Measurements from ENCODE around the gene FOXN3. TPM values are rescaled to one million over a fixed set of nuclear protein-coding genes. Genes with fewer than 3 reads are reported as not detected.
"Not testable (repeated sequence)": the region's sequence is repeated elsewhere in the genome, so short reads cannot be mapped to it uniquely, and the experiment has no call there.

Gene FOXN3
- total RNA-seq, 1 donor from 2014 or later: 31.8 TPM

GRCh38 chr14:89299587-89299986 is 117.4 kb downstream of the FOXN3 start:
- Histone ChIP-seq H3K4me3 (ENCODE audit: low read length in 3 of 3) (no peak overlapping the region), H3K27ac (ENCODE audit: low read depth, low read length) (no peak overlapping the region), H3K9me3 (ENCODE audit: control insufficient read depth in 3 of 3, low read length in 3 of 3) (no peaks in the 10 kb centered on the region), H3K36me3 (ENCODE audit: control insufficient read depth in 3 of 3, insufficient read depth in 3 of 3, low read length in 3 of 3) (peaks cover 0 to 5% (median 0%) of the 10 kb centered on the region in 3 donors), H3K27me3 (ENCODE audit: control insufficient read depth in 3 of 3, insufficient read depth in 3 of 3, low read length in 3 of 3) (no peaks in the 10 kb centered on the region), H3K4me1 (ENCODE audit: control insufficient read depth in 3 of 3, insufficient read depth in 3 of 3, low read length in 3 of 3) (peaks cover 20 to 30% (median 29%) of the 10 kb centered on the region in 3 donors), H3K9ac (ENCODE audit: low read depth in 1 of 3, low read length in 3 of 3) (no peak overlapping the region)

DNA sequence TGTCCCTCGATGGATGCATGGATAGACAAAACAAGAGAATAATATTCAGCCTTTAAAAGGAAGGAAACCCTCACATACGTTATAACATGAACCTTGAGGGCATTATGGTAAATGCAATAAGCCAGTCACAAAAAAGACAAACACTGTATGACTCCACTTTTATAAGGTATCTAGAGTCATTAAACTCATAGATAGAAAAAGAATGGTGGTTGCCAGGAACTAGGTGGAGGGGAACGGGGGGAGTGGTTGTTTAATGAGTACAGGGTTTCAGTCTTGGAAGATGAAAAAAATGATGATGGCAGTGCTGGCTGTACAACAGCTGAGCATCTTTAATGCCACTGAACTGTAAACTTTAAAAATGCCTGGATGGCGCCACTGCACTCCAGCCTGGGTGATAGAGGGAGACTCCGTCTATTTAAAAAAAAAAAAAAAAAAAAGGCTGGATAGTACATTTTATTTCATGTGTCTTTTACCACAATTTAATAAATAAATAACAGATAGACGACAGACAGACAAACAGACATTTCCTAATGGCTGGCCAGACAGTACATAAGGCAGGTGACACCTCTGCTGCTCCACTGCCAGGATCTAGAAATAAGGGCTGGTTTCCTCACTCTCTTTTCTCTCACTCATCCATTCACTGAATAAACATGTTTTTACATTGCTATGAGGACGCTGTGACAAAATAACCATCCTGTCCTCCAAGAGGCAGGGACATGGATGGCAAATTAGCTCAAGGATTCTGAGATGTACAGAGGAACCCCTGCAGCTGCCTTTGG is 118.8 kb downstream of the FOXN3 start:
- Histone ChIP-seq H3K9ac (ENCODE audit: low read depth in 1 of 3, low read length in 3 of 3) (no peak overlapping the region), H3K36me3 (ENCODE audit: control insufficient read depth in 3 of 3, insufficient read depth in 3 of 3, low read length in 3 of 3) (peaks cover 0 to 5% (median 0%) of the 10 kb centered on the region in 3 donors), H3K27ac (ENCODE audit: low read depth, low read length) (no peak overlapping the region), H3K27me3 (ENCODE audit: control insufficient read depth in 3 of 3, insufficient read depth in 3 of 3, low read length in 3 of 3) (no peaks in the 10 kb centered on the region), H3K4me3 (ENCODE audit: low read length in 3 of 3) (no peak overlapping the region), H3K4me1 (ENCODE audit: control insufficient read depth in 3 of 3, insufficient read depth in 3 of 3, low read length in 3 of 3) (peaks cover 13 to 17% (median 15%) of the 10 kb centered on the region in 3 donors), H3K9me3 (ENCODE audit: control insufficient read depth in 3 of 3, low read length in 3 of 3) (no peaks in the 10 kb centered on the region)

DNA sequence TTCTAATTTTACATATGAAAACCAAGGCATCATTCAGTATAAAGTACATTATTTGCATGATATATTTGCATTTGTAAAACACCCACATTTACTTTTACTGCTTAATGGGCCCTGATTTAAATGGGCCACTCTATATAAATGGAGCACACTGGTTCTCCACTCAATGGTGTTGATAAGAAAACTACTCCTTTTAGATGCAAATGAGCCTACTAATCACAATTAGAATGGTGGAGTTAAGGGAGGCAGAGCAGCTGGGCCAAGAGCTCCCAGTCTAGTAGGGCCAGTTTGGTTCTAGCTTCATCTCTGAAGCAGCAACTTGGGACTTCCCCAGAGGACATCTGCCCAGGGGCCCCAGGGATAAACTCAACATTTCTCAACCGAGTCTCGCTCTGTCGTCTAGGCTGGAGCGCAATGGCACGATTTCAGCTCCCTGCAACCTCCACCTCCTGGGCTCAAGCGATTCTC is 120.7 kb downstream of the FOXN3 start:
- Histone ChIP-seq H3K4me3 (ENCODE audit: low read length in 3 of 3) (no peak overlapping the region), H3K27ac (ENCODE audit: low read depth, low read length) (no peak overlapping the region), H3K36me3 (ENCODE audit: control insufficient read depth in 3 of 3, insufficient read depth in 3 of 3, low read length in 3 of 3) (peaks cover 0 to 5% (median 0%) of the 10 kb centered on the region in 3 donors), H3K9ac (ENCODE audit: low read depth in 1 of 3, low read length in 3 of 3) (no peak overlapping the region), H3K9me3 (ENCODE audit: control insufficient read depth in 3 of 3, low read length in 3 of 3) (no peaks in the 10 kb centered on the region), H3K4me1 (ENCODE audit: control insufficient read depth in 3 of 3, insufficient read depth in 3 of 3, low read length in 3 of 3) (peaks cover 3 to 4% (median 3%) of the 10 kb centered on the region in 3 donors), H3K27me3 (ENCODE audit: control insufficient read depth in 3 of 3, insufficient read depth in 3 of 3, low read length in 3 of 3) (no peaks in the 10 kb centered on the region)

DNA sequence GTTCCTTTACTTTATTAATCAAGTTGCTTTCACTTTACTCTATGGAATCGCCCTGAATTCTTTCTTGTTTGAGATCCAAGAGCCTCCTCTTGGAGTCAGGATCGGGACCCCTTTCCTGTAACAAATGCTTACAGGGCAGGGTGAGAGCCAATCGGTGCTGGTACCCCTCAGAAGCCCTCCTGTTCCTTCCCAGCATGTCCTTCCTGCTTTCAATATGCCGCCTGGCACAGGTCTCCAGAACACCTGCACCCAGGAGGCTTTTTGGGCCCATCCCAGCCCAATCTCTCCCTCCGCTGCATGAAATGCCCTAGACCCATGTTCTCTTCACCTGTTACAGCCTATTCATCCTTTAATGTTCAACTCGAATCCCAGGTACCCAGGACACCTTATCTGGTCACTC is 122.2 kb downstream of the FOXN3 start:
- Histone ChIP-seq H3K27me3 (ENCODE audit: control insufficient read depth in 3 of 3, insufficient read depth in 3 of 3, low read length in 3 of 3) (no peaks in the 10 kb centered on the region), H3K4me3 (ENCODE audit: low read length in 3 of 3) (no peak overlapping the region), H3K9ac (ENCODE audit: low read depth in 1 of 3, low read length in 3 of 3) (no peak overlapping the region), H3K4me1 (ENCODE audit: control insufficient read depth in 3 of 3, insufficient read depth in 3 of 3, low read length in 3 of 3) (peaks cover 3 to 4% (median 3%) of the 10 kb centered on the region in 3 donors), H3K27ac (ENCODE audit: low read depth, low read length) (no peak overlapping the region), H3K36me3 (ENCODE audit: control insufficient read depth in 3 of 3, insufficient read depth in 3 of 3, low read length in 3 of 3) (peaks cover 0 to 8% (median 3%) of the 10 kb centered on the region in 3 donors), H3K9me3 (ENCODE audit: control insufficient read depth in 3 of 3, low read length in 3 of 3) (no peaks in the 10 kb centered on the region)

DNA sequence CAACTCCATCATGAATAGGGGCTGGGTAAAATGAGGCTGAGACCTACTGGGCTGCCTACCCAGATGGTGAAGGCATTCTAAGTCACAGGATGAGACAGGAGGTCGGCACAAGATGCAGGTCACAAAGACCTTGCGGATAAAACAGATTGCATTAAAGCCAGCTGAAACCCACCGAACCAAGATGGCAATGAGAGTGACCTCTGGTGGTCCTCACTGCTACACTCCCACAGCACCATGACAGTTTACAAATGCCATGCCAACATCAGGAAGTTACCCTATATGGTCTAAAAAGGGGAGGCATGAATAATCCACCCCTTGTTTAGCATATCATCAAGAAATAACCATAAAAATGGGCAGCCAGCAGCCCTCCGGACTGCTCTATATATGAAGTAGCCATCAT is 122.6 kb downstream of the FOXN3 start:
- not testable (repeated sequence) for H3K36me3 ChIP-seq (ENCODE audit: control insufficient read depth in 3 of 3, insufficient read depth in 3 of 3, low read length in 3 of 3); H3K9me3 ChIP-seq (ENCODE audit: control insufficient read depth in 3 of 3, low read length in 3 of 3); H3K4me1 ChIP-seq (ENCODE audit: control insufficient read depth in 3 of 3, insufficient read depth in 3 of 3, low read length in 3 of 3); H3K4me3 ChIP-seq (ENCODE audit: low read length in 3 of 3); H3K27me3 ChIP-seq (ENCODE audit: control insufficient read depth in 3 of 3, insufficient read depth in 3 of 3, low read length in 3 of 3); H3K27ac ChIP-seq (ENCODE audit: low read depth, low read length); H3K9ac ChIP-seq (ENCODE audit: low read depth in 1 of 3, low read length in 3 of 3)

DNA sequence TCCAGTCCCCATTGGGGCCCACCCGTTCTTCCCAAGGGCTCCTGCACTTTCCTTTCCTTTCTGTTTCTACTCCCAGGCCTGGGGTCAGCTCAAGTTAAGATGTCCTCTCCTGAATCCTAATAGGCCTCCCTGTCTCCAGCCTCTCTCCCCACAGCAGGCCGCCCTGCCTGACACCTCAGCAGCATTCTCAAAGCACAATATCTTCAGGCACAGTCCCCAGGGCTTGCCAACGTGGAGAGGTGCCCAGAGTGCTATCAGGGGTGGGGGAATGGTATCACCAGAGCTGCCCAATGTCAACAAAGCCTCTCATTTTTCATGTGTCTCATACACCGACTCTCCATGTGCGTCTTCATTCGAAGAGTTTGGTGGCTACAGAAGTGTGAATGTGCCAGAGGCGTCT is 123.0 kb downstream of the FOXN3 start:
- Histone ChIP-seq H3K27ac (ENCODE audit: low read depth, low read length) (no peak overlapping the region), H3K4me3 (ENCODE audit: low read length in 3 of 3) (no peak overlapping the region), H3K27me3 (ENCODE audit: control insufficient read depth in 3 of 3, insufficient read depth in 3 of 3, low read length in 3 of 3) (no peaks in the 10 kb centered on the region), H3K4me1 (ENCODE audit: control insufficient read depth in 3 of 3, insufficient read depth in 3 of 3, low read length in 3 of 3) (peaks cover 0 to 4% (median 3%) of the 10 kb centered on the region in 3 donors), H3K9me3 (ENCODE audit: control insufficient read depth in 3 of 3, low read length in 3 of 3) (no peaks in the 10 kb centered on the region), H3K9ac (ENCODE audit: low read depth in 1 of 3, low read length in 3 of 3) (no peak overlapping the region), H3K36me3 (ENCODE audit: control insufficient read depth in 3 of 3, insufficient read depth in 3 of 3, low read length in 3 of 3) (peaks cover 0 to 8% (median 3%) of the 10 kb centered on the region in 3 donors)

- H3K4me3 ChIP-seq (ENCODE audit: low read length in 3 of 3): no peak overlapping the region
- H3K27ac ChIP-seq (ENCODE audit: low read depth, low read length): no peak overlapping the region
- H3K27me3 ChIP-seq (ENCODE audit: control insufficient read depth in 3 of 3, insufficient read depth in 3 of 3, low read length in 3 of 3): no peaks in the 10 kb centered on the region
- peaks cover 0 to 8% (median 3%) of the 10 kb centered on the region in 3 donors for H3K36me3 ChIP-seq (ENCODE audit: control insufficient read depth in 3 of 3, insufficient read depth in 3 of 3, low read length in 3 of 3)
- peaks cover 0 to 4% (median 3%) of the 10 kb centered on the region in 3 donors for H3K4me1 ChIP-seq (ENCODE audit: control insufficient read depth in 3 of 3, insufficient read depth in 3 of 3, low read length in 3 of 3)
- H3K9me3 ChIP-seq (ENCODE audit: control insufficient read depth in 3 of 3, low read length in 3 of 3): no peaks in the 10 kb centered on the region
- H3K9ac ChIP-seq (ENCODE audit: low read depth in 1 of 3, low read length in 3 of 3): no peak overlapping the region
Measured at GRCh38 chr14:89293314-89293916, 123.6 kb downstream of the FOXN3 start.

GRCh38 chr14:89292579-89293313 is 124.3 kb downstream of the FOXN3 start:
- no peak overlapping the region for H3K27ac ChIP-seq (ENCODE audit: low read depth, low read length)
- H3K27me3 ChIP-seq (ENCODE audit: control insufficient read depth in 3 of 3, insufficient read depth in 3 of 3, low read length in 3 of 3): no peaks in the 10 kb centered on the region
- H3K4me1 ChIP-seq (ENCODE audit: control insufficient read depth in 3 of 3, insufficient read depth in 3 of 3, low read length in 3 of 3): peaks cover 0 to 4% (median 3%) of the 10 kb centered on the region in 3 donors
- H3K4me3 ChIP-seq (ENCODE audit: low read length in 3 of 3): no peak overlapping the region
- H3K9ac ChIP-seq (ENCODE audit: low read depth in 1 of 3, low read length in 3 of 3): no peak overlapping the region
- H3K9me3 ChIP-seq (ENCODE audit: control insufficient read depth in 3 of 3, low read length in 3 of 3): no peaks in the 10 kb centered on the region
- peaks cover 0 to 8% (median 3%) of the 10 kb centered on the region in 3 donors for H3K36me3 ChIP-seq (ENCODE audit: control insufficient read depth in 3 of 3, insufficient read depth in 3 of 3, low read length in 3 of 3)

DNA sequence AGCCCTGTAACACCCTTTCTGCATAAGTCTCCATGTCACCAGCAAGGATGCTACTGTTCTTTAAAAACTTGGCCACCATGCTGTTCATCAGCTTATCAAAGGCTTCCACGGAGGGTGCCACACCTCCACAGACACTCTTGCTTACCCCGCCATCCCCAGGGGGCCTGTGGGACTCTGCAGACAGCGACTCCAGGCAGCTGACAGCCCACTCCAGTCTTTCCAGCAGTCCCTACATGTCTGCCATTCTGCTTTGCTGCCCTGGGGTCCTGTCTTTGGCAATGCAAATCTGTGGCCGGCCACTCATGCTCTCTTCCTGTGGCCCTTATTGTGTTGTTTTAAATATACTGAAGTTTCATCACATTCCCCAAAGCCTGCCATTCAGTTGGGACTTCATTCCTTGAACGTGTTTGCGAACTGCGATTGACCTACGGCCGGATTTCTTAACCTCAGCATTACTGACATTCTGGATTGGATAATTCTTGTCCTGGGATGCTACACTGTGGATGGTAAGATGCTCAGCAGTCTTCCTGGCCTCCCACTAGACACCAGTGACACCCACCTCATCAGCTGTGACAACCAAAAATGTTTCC is 125.6 kb downstream of the FOXN3 start:
- no peak overlapping the region for H3K27ac ChIP-seq (ENCODE audit: low read depth, low read length)
- peaks cover 0 to 4% (median 3%) of the 10 kb centered on the region in 3 donors for H3K4me1 ChIP-seq (ENCODE audit: control insufficient read depth in 3 of 3, insufficient read depth in 3 of 3, low read length in 3 of 3)
- H3K36me3 ChIP-seq (ENCODE audit: control insufficient read depth in 3 of 3, insufficient read depth in 3 of 3, low read length in 3 of 3): peaks cover 0 to 8% (median 3%) of the 10 kb centered on the region in 3 donors

More for the DNA sequence above, 125.6 kb downstream of the FOXN3 start:
- Histone ChIP-seq H3K4me3 (ENCODE audit: low read length in 3 of 3) (no peak overlapping the region), H3K9ac (ENCODE audit: low read depth in 1 of 3, low read length in 3 of 3) (no peak overlapping the region), H3K27me3 (ENCODE audit: control insufficient read depth in 3 of 3, insufficient read depth in 3 of 3, low read length in 3 of 3) (no peaks in the 10 kb centered on the region), H3K9me3 (ENCODE audit: control insufficient read depth in 3 of 3, low read length in 3 of 3) (no peaks in the 10 kb centered on the region)
